Measurements from ENCODE around the gene LRRFIP1.

The LRRFIP1 gene

GRCh38 chr2:237640493-237640998, 13.2 kb downstream of the LRRFIP1 start:
- DNase-seq (ENCODE audit: low spot score) = no peak

- DNase-seq (ENCODE audit: low spot score) = no peak
These were observed 14.8 kb downstream of the LRRFIP1 start for GRCh38 chr2:237642038-237642734.

GRCh38 chr2:237643066-237643465, 15.7 kb downstream of the LRRFIP1 start:
- no peak for DNase-seq (ENCODE audit: low spot score)

- no peak for DNase-seq (ENCODE audit: low spot score)
These were observed 16.4 kb downstream of the LRRFIP1 start for GRCh38 chr2:237643582-237644380.

- DNase-seq (ENCODE audit: low spot score) = no peak
These were observed 17.0 kb downstream of the LRRFIP1 start for GRCh38 chr2:237644381-237644703.

- DNase-seq (ENCODE audit: low spot score) = no peak
These were observed 17.9 kb downstream of the LRRFIP1 start for GRCh38 chr2:237645261-237645660.

- DNase-seq (ENCODE audit: low spot score) = no peak
These were observed 20.0 kb downstream of the LRRFIP1 start for GRCh38 chr2:237647176-237648015.

GRCh38 chr2:237648016-237648381, 20.6 kb downstream of the LRRFIP1 start:
- no peak for DNase-seq (ENCODE audit: low spot score)

GRCh38 chr2:237649541-237650454, 22.4 kb downstream of the LRRFIP1 start:
- no peak for DNase-seq (ENCODE audit: low spot score)

- no peak for DNase-seq (ENCODE audit: low spot score)
These were observed 23.1 kb downstream of the LRRFIP1 start for GRCh38 chr2:237650455-237650850.

GRCh38 chr2:237651761-237652160, 24.4 kb downstream of the LRRFIP1 start:
- no peak for DNase-seq (ENCODE audit: low spot score)

- no peak for DNase-seq (ENCODE audit: low spot score)
These were observed 24.8 kb downstream of the LRRFIP1 start for GRCh38 chr2:237652181-237652580.

- no peak for DNase-seq (ENCODE audit: low spot score)
These were observed 25.5 kb downstream of the LRRFIP1 start for GRCh38 chr2:237652854-237653253.

GRCh38 chr2:237653776-237654558, 26.6 kb downstream of the LRRFIP1 start:
- no peak for DNase-seq (ENCODE audit: low spot score)

GRCh38 chr2:237657063-237657462, 29.7 kb downstream of the LRRFIP1 start:
- no peak for DNase-seq (ENCODE audit: low spot score)

- DNase-seq (ENCODE audit: low spot score) = no peak
These were observed 33.1 kb downstream of the LRRFIP1 start for GRCh38 chr2:237660381-237660900.

GRCh38 chr2:237661270-237661669, 33.9 kb downstream of the LRRFIP1 start:
- DNase-seq (ENCODE audit: low spot score) = no peak

- DNase-seq (ENCODE audit: low spot score) = no peak
These were observed 34.5 kb downstream of the LRRFIP1 start for GRCh38 chr2:237661799-237662328.

- DNase-seq (ENCODE audit: low spot score) = peak; percentile 31
These were observed 35.3 kb downstream of the LRRFIP1 start for GRCh38 chr2:237662671-237663093.

GRCh38 chr2:237663517-237664110, 36.2 kb downstream of the LRRFIP1 start:
- DNase-seq (ENCODE audit: low spot score) = no peak

Data from COLO829 (cell line).